GM21529 (cell line): ENCODE measurements around the gene POLR3GL.

Experiments used
- ATAC-seq: cut with Tn5 transposase; IDR thresholded peaks from one replicate; pipeline ENCODE4 v1.9.1; 2021; ENCODE audit not compliant: unreplicated experiment

The POLR3GL gene

GRCh38 chr1:145947551-145947950, 16.9 kb upstream of the POLR3GL start:
- no peak for ATAC-seq

GRCh38 chr1:145949219-145949618, 15.3 kb upstream of the POLR3GL start:
- ATAC-seq, result no peak

- no peak for ATAC-seq
Measured at GRCh38 chr1:145951526-145951925, 13.0 kb upstream of the POLR3GL start.

GRCh38 chr1:145952903-145953302, 11.6 kb upstream of the POLR3GL start:
- no peak for ATAC-seq

GRCh38 chr1:145953861-145954260, 10.6 kb upstream of the POLR3GL start:
- ATAC-seq, result no peak

- no peak for ATAC-seq
Measured at GRCh38 chr1:145955436-145955835, 9.1 kb upstream of the POLR3GL start.

GRCh38 chr1:145956361-145956760, 8.1 kb upstream of the POLR3GL start:
- no peak for ATAC-seq

- no peak for ATAC-seq
Measured at GRCh38 chr1:145956781-145957442, 7.6 kb upstream of the POLR3GL start.

- ATAC-seq, result peak; percentile 87
Measured at GRCh38 chr1:145957443-145958319, 6.8 kb upstream of the POLR3GL start, which contains the start of gene LIX1L. TSS of gene LIX1L (minus strand) at chr1:145958017. CDS start at chr1:145957927, 90 bp downstream.

GRCh38 chr1:145958734-145959133, 5.8 kb upstream of the POLR3GL start:
- ATAC-seq, result no peak

GRCh38 chr1:145959333-145959732, 5.2 kb upstream of the POLR3GL start:
- no peak for ATAC-seq

- ATAC-seq, result no peak
Measured at GRCh38 chr1:145959957-145960467, 4.5 kb upstream of the POLR3GL start.

- ATAC-seq, result no peak
Measured at GRCh38 chr1:145960468-145961108, 3.9 kb upstream of the POLR3GL start.

- no peak for ATAC-seq
Measured at GRCh38 chr1:145961109-145961424, 3.4 kb upstream of the POLR3GL start.

GRCh38 chr1:145961425-145962156, 2.9 kb upstream of the POLR3GL start:
- ATAC-seq, result no peak

- no peak for ATAC-seq
Measured at GRCh38 chr1:145962157-145963102, 2.1 kb upstream of the POLR3GL start.

GRCh38 chr1:145963265-145964019, 1.0 kb upstream of the POLR3GL start:
- ATAC-seq, result no peak

- ATAC-seq, result no peak
Measured at GRCh38 chr1:145965119-145965744, 742 bp downstream of the POLR3GL start.

- ATAC-seq, result no peak
Measured at GRCh38 chr1:145967288-145967687, 2.8 kb downstream of the POLR3GL start.
